K562 (cell line): ENCODE results near the gene MAST1. TPM values are rescaled to one million over a fixed set of nuclear protein-coding genes. Genes with fewer than 3 reads are reported as not detected.

ENCODE experiments used
- ARID2 ChIP-seq: fragments of 450-650 bp; IDR thresholded peaks from 2 replicates; pipeline ENCODE4 v1.6.1; 2017; ENCODE audit warnings: antibody characterized with exemption, mild to moderate bottlenecking
- HLTF ChIP-seq: fragments of 450-650 bp; IDR thresholded peaks from 2 replicates; pipeline ENCODE4 v1.6.1; 2016
- TEAD1 ChIP-seq, 2 experiments: fragments of 450-650 bp in 1 of 2; sonication (generic) in 1 of 2; formaldehyde crosslinking; IDR thresholded peaks; 2 replicates each; pipeline versions ENCODE4 v1.4.0 to v1.8.0; 2020 to 2022; ENCODE audit warnings: mild to moderate bottlenecking in 2 of 2, missing genetic modification reagents in 1 of 2
- TEAD2 ChIP-seq: fragments of 450-650 bp; IDR thresholded peaks from 2 replicates; pipeline ENCODE4 v1.6.1; 2016; ENCODE audit warnings: missing genetic modification characterization, control low read depth, missing compliant biosample characterization
- polyA plus RNA-seq, 8 experiments: library from polyadenylated mRNA; depleted of rRNA in 4 of 8; stranded (reverse) in 5 of 8; unstranded in 3 of 8; fragments of >200 nt; fragmentation: Nextera tagmentation in 2 of 8; fragmentation: Illumina TruSeq in 1 of 8; extraction: Ambion mirVana in 2 of 8; extraction: Trizol in 1 of 8; gene quantifications; 2 replicates each; pipeline versions ENCODE4 v1.2.1 to v1.2.3, GENCODE V29; 2011 to 2014; ENCODE audit warnings: inconsistent platforms in 1 of 8, missing spikeins in 1 of 8
- total RNA-seq, 7 experiments: library from RNA; depleted of rRNA in 6 of 7; stranded (reverse); fragments of >200 nt in 6 of 7; fragmentation: Illumina TruSeq in 2 of 7; extraction: Trizol in 2 of 7; gene quantifications; 2 replicates each; pipeline versions ENCODE4 v1.2.1 to v1.2.3, GENCODE V29; 2011 to 2021; ENCODE audit warnings: low replicate concordance in 1 of 7
- TF ChIP-seq, protein P1 (sequence below): fragments of 200-600 bp; sonication (generic); IDR thresholded peaks from one replicate; pipeline ENCODE4 v1.6.1; 2012; ENCODE audit warnings: mild to moderate bottlenecking, low read depth, low read length, inconsistent platforms
- TF ChIP-seq, protein P2 (sequence below), 3 experiments: IDR thresholded peaks in 2 of 3; conservative IDR thresholded peaks in 1 of 3; 2 replicates each; pipeline ENCODE4 v1.5.1; 2011 to 2012; ENCODE audit warnings: low read length in 3 of 3, mild to moderate bottlenecking in 3 of 3, control low read depth in 2 of 3, improper control_type of control experiment in 1 of 3, inconsistent platforms in 1 of 3, low read depth in 1 of 3, mixed read lengths in 1 of 3, moderate library complexity in 1 of 3; ENCODE audit not compliant: insufficient read depth in 2 of 3
- TF ChIP-seq, protein P3 (sequence below): fragments of 450-650 bp; formaldehyde crosslinking; conservative IDR thresholded peaks from 2 replicates; pipeline ENCODE4 v1.4.0; 2022; ENCODE audit warnings: mild to moderate bottlenecking, missing genetic modification characterization
- TF ChIP-seq, protein P4 (sequence below): fragments of 150-350 bp; IDR thresholded peaks from 2 replicates; pipeline ENCODE4 v1.6.1; 2014; ENCODE audit warnings: low read depth, mild to moderate bottlenecking, low read length, borderline replicate concordance

The MAST1 gene
- total and polyA plus RNA-seq, 9 of the 15 experiments (the other 6 are each of a cell fraction or from before 2014, with no cell fraction given): 0.48 to 10.3 (median 3.9) TPM

DNA sequence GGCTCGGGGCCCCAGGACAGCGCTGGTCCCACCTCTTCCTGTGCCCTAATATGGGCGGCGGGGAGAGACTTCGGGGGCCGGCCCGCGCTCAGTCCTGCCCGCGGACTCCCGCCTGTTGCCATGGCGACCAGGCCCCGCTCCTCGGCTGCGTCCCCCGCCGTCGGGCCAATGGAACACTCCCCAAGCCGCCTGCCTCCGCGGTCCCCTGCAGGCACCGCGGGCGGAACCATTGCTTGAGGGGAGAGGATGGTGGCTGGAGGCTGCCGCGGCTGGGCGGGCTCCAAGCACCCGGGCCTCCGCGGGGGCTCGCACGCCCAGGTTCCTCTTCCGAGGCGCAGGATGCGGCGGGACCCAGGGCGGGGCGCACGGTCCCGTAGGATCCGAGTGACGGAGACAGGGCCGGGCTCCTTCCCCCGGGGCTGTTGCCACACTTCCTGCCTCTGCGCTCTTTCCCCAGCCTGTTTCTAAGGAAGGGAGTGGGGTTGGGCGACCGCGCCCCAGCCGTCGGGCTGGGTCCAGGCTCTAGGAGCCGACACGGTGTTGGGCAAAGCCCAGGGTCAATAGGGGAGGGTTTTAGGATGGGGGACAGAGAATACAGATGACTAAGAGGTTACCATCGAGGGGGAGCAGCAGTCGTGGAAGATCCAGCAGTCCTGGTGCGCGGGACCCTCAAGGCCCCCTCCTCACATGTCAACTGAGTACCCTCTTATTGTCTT lies 48.3 kb upstream of the MAST1 start (continued):
- TF ChIP-seq, protein P1, sequence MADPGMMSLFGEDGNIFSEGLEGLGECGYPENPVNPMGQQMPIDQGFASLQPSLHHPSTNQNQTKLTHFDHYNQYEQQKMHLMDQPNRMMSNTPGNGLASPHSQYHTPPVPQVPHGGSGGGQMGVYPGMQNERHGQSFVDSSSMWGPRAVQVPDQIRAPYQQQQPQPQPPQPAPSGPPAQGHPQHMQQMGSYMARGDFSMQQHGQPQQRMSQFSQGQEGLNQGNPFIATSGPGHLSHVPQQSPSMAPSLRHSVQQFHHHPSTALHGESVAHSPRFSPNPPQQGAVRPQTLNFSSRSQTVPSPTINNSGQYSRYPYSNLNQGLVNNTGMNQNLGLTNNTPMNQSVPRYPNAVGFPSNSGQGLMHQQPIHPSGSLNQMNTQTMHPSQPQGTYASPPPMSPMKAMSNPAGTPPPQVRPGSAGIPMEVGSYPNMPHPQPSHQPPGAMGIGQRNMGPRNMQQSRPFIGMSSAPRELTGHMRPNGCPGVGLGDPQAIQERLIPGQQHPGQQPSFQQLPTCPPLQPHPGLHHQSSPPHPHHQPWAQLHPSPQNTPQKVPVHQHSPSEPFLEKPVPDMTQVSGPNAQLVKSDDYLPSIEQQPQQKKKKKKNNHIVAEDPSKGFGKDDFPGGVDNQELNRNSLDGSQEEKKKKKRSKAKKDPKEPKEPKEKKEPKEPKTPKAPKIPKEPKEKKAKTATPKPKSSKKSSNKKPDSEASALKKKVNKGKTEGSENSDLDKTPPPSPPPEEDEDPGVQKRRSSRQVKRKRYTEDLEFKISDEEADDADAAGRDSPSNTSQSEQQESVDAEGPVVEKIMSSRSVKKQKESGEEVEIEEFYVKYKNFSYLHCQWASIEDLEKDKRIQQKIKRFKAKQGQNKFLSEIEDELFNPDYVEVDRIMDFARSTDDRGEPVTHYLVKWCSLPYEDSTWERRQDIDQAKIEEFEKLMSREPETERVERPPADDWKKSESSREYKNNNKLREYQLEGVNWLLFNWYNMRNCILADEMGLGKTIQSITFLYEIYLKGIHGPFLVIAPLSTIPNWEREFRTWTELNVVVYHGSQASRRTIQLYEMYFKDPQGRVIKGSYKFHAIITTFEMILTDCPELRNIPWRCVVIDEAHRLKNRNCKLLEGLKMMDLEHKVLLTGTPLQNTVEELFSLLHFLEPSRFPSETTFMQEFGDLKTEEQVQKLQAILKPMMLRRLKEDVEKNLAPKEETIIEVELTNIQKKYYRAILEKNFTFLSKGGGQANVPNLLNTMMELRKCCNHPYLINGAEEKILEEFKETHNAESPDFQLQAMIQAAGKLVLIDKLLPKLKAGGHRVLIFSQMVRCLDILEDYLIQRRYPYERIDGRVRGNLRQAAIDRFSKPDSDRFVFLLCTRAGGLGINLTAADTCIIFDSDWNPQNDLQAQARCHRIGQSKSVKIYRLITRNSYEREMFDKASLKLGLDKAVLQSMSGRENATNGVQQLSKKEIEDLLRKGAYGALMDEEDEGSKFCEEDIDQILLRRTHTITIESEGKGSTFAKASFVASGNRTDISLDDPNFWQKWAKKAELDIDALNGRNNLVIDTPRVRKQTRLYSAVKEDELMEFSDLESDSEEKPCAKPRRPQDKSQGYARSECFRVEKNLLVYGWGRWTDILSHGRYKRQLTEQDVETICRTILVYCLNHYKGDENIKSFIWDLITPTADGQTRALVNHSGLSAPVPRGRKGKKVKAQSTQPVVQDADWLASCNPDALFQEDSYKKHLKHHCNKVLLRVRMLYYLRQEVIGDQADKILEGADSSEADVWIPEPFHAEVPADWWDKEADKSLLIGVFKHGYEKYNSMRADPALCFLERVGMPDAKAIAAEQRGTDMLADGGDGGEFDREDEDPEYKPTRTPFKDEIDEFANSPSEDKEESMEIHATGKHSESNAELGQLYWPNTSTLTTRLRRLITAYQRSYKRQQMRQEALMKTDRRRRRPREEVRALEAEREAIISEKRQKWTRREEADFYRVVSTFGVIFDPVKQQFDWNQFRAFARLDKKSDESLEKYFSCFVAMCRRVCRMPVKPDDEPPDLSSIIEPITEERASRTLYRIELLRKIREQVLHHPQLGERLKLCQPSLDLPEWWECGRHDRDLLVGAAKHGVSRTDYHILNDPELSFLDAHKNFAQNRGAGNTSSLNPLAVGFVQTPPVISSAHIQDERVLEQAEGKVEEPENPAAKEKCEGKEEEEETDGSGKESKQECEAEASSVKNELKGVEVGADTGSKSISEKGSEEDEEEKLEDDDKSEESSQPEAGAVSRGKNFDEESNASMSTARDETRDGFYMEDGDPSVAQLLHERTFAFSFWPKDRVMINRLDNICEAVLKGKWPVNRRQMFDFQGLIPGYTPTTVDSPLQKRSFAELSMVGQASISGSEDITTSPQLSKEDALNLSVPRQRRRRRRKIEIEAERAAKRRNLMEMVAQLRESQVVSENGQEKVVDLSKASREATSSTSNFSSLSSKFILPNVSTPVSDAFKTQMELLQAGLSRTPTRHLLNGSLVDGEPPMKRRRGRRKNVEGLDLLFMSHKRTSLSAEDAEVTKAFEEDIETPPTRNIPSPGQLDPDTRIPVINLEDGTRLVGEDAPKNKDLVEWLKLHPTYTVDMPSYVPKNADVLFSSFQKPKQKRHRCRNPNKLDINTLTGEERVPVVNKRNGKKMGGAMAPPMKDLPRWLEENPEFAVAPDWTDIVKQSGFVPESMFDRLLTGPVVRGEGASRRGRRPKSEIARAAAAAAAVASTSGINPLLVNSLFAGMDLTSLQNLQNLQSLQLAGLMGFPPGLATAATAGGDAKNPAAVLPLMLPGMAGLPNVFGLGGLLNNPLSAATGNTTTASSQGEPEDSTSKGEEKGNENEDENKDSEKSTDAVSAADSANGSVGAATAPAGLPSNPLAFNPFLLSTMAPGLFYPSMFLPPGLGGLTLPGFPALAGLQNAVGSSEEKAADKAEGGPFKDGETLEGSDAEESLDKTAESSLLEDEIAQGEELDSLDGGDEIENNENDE: no peak
- TF ChIP-seq, protein P2, sequence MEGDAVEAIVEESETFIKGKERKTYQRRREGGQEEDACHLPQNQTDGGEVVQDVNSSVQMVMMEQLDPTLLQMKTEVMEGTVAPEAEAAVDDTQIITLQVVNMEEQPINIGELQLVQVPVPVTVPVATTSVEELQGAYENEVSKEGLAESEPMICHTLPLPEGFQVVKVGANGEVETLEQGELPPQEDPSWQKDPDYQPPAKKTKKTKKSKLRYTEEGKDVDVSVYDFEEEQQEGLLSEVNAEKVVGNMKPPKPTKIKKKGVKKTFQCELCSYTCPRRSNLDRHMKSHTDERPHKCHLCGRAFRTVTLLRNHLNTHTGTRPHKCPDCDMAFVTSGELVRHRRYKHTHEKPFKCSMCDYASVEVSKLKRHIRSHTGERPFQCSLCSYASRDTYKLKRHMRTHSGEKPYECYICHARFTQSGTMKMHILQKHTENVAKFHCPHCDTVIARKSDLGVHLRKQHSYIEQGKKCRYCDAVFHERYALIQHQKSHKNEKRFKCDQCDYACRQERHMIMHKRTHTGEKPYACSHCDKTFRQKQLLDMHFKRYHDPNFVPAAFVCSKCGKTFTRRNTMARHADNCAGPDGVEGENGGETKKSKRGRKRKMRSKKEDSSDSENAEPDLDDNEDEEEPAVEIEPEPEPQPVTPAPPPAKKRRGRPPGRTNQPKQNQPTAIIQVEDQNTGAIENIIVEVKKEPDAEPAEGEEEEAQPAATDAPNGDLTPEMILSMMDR (IDR thresholded peaks at IDR 0.05 in 2 of 3, conservative IDR thresholded peaks at IDR 0.05 in 1 of 3; ENCODE audit: insufficient read depth in 2 of 3, low read depth in 1 of 3, low read length in 3 of 3): no peak
- TF ChIP-seq TEAD1 (CRISPR knock-in tag; IDR thresholded peaks at IDR 0.05) (no peak), TEAD2 (tag) (no peak), ARID2 (no peak), HLTF (no peak)
- TF ChIP-seq, protein P3, sequence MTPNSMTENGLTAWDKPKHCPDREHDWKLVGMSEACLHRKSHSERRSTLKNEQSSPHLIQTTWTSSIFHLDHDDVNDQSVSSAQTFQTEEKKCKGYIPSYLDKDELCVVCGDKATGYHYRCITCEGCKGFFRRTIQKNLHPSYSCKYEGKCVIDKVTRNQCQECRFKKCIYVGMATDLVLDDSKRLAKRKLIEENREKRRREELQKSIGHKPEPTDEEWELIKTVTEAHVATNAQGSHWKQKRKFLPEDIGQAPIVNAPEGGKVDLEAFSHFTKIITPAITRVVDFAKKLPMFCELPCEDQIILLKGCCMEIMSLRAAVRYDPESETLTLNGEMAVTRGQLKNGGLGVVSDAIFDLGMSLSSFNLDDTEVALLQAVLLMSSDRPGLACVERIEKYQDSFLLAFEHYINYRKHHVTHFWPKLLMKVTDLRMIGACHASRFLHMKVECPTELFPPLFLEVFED: no peak
- TF ChIP-seq, protein P4, sequence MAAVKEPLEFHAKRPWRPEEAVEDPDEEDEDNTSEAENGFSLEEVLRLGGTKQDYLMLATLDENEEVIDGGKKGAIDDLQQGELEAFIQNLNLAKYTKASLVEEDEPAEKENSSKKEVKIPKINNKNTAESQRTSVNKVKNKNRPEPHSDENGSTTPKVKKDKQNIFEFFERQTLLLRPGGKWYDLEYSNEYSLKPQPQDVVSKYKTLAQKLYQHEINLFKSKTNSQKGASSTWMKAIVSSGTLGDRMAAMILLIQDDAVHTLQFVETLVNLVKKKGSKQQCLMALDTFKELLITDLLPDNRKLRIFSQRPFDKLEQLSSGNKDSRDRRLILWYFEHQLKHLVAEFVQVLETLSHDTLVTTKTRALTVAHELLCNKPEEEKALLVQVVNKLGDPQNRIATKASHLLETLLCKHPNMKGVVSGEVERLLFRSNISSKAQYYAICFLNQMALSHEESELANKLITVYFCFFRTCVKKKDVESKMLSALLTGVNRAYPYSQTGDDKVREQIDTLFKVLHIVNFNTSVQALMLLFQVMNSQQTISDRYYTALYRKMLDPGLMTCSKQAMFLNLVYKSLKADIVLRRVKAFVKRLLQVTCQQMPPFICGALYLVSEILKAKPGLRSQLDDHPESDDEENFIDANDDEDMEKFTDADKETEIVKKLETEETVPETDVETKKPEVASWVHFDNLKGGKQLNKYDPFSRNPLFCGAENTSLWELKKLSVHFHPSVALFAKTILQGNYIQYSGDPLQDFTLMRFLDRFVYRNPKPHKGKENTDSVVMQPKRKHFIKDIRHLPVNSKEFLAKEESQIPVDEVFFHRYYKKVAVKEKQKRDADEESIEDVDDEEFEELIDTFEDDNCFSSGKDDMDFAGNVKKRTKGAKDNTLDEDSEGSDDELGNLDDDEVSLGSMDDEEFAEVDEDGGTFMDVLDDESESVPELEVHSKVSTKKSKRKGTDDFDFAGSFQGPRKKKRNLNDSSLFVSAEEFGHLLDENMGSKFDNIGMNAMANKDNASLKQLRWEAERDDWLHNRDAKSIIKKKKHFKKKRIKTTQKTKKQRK: no peak
